H9 (cell line): Measurements from ENCODE around the gene PNO1. TPM values are rescaled to one million over a fixed set of nuclear protein-coding genes. Genes with fewer than 3 reads are reported as not detected.
A peak's percentile ranks its signal among the peaks of the same experiment; 100 is the strongest.

ENCODE experiments used
- DNase-seq: peaks from one replicate; pipeline ENCODE4 v3.0.0-alpha.2; 2017
- H2AFZ ChIP-seq: one replicate; pipeline ENCODE4 v1.6.1; 2013; ENCODE audit warnings: mild to moderate bottlenecking, low read length, control low read depth, moderate library complexity
- H2AK5ac ChIP-seq: 2 replicates; pipeline ENCODE4 v1.6.1; 2013; ENCODE audit warnings: low read length, control low read depth, mixed read lengths; ENCODE audit not compliant: insufficient read length
- H2BK120ac ChIP-seq: one replicate; pipeline ENCODE4 v1.6.1; 2013; ENCODE audit warnings: low read depth, mild to moderate bottlenecking, low read length, control low read depth, inconsistent platforms; ENCODE audit not compliant: poor library complexity, severe bottlenecking
- H2BK12ac ChIP-seq: 2 replicates; pipeline ENCODE4 v1.6.1; 2013; ENCODE audit warnings: low read length, control low read depth, mixed read lengths, low read depth; ENCODE audit not compliant: insufficient read length
- H2BK15ac ChIP-seq: 2 replicates; pipeline ENCODE4 v1.6.1; 2013; ENCODE audit warnings: low read depth, low read length, control low read depth
- H2BK20ac ChIP-seq: one replicate; pipeline ENCODE4 v1.6.1; 2013; ENCODE audit warnings: low read depth, mild to moderate bottlenecking, low read length, control low read depth, inconsistent platforms; ENCODE audit not compliant: poor library complexity, severe bottlenecking
- H2BK5ac ChIP-seq: 2 replicates; pipeline ENCODE4 v1.6.1; 2013; ENCODE audit warnings: low read length, control low read depth, mixed read lengths; ENCODE audit not compliant: insufficient read length
- H3K14ac ChIP-seq: 2 replicates; pipeline ENCODE4 v1.6.1; 2013; ENCODE audit warnings: low read length, control low read depth; ENCODE audit not compliant: insufficient read depth
- H3K18ac ChIP-seq: 2 replicates; pipeline ENCODE4 v1.6.1; 2013; ENCODE audit warnings: low read depth, mild to moderate bottlenecking, mixed read lengths, low read length, control low read depth; ENCODE audit not compliant: insufficient read length
- H3K23ac ChIP-seq: 2 replicates; pipeline ENCODE4 v1.6.1; 2013; ENCODE audit warnings: low read length, control low read depth, mixed read lengths, low read depth; ENCODE audit not compliant: insufficient read length
- H3K23me2 ChIP-seq: 2 replicates; pipeline ENCODE4 v1.6.1; 2013; ENCODE audit warnings: low read depth, mild to moderate bottlenecking, mixed read lengths, low read length, control low read depth; ENCODE audit not compliant: insufficient read length, poor library complexity, severe bottlenecking
- H3K27ac ChIP-seq: 2 replicates; pipeline ENCODE4 v1.5.1; 2013; ENCODE audit warnings: low read length, control low read depth, mixed read lengths, low read depth; ENCODE audit not compliant: insufficient read length
- H3K27me3 ChIP-seq: 2 replicates; pipeline ENCODE4 v1.6.1; 2013; ENCODE audit warnings: low read length, control low read depth, inconsistent platforms; ENCODE audit not compliant: insufficient read depth
- H3K4ac ChIP-seq: 2 replicates; pipeline ENCODE4 v1.6.1; 2013; ENCODE audit warnings: low read depth, mild to moderate bottlenecking, control low read depth, inconsistent platforms, low read length, moderate library complexity
- H3K4me1 ChIP-seq: 2 replicates; pipeline ENCODE4 v1.6.1; 2013; ENCODE audit warnings: low read length, control low read depth, inconsistent platforms; ENCODE audit not compliant: insufficient read depth
- H3K4me2 ChIP-seq: 2 replicates; pipeline ENCODE4 v1.6.1; 2013; ENCODE audit warnings: low read length, control low read depth, mixed read lengths; ENCODE audit not compliant: insufficient read length, insufficient read depth
- H3K56ac ChIP-seq: 2 replicates; pipeline ENCODE4 v1.6.1; 2013; ENCODE audit warnings: low read depth, mild to moderate bottlenecking, mixed read lengths, low read length, control low read depth; ENCODE audit not compliant: insufficient read length
- H3K79me1 ChIP-seq: 2 replicates; pipeline ENCODE4 v1.6.1; 2013; ENCODE audit warnings: low read depth, mild to moderate bottlenecking, moderate library complexity, low read length, control low read depth, inconsistent platforms; ENCODE audit not compliant: insufficient read depth, poor library complexity, severe bottlenecking
- H3K79me2 ChIP-seq: 2 replicates; pipeline ENCODE4 v1.6.1; 2013; ENCODE audit warnings: low read length, control low read depth, inconsistent platforms; ENCODE audit not compliant: insufficient read depth
- H3K9ac ChIP-seq: 2 replicates; pipeline ENCODE4 v1.6.1; 2013; ENCODE audit warnings: low read length, control low read depth, mixed read lengths; ENCODE audit not compliant: insufficient read length; ENCODE audit errors: extremely low read depth
- H3K9me3 ChIP-seq: one replicate; pipeline ENCODE4 v1.6.1; 2013; ENCODE audit warnings: low read depth, low read length, inconsistent platforms; ENCODE audit not compliant: control insufficient read depth
- H3T11ph ChIP-seq: one replicate; pipeline ENCODE4 v1.6.1; 2013; ENCODE audit warnings: mild to moderate bottlenecking, low read length, control low read depth, inconsistent platforms
- H4K20me1 ChIP-seq: one replicate; pipeline ENCODE4 v1.6.1; 2013; ENCODE audit not compliant: control insufficient read depth, insufficient read length, insufficient read depth
- H4K5ac ChIP-seq: 2 replicates; pipeline ENCODE4 v1.6.1; 2013; ENCODE audit warnings: low read depth, mild to moderate bottlenecking, mixed read lengths, low read length, control low read depth; ENCODE audit not compliant: insufficient read length
- H4K8ac ChIP-seq: replicated peaks from 2 replicates; pipeline ENCODE4 v1.6.1; 2013; ENCODE audit warnings: low read length, control low read depth, mixed read lengths, low read depth; ENCODE audit not compliant: insufficient read length
- H4K91ac ChIP-seq: 2 replicates; pipeline ENCODE4 v1.6.1; 2013; ENCODE audit warnings: low read depth, mild to moderate bottlenecking, moderate library complexity, mixed read lengths, low read length, control low read depth; ENCODE audit not compliant: insufficient read length
- H3K27ac Mint-ChIP-seq, 3 experiments: 2 replicates in 2 of 3; 3 replicates in 1 of 3; pipeline ENCODE4 v1.8.0; 2020 to 2021; ENCODE audit warnings: mixed read lengths in 3 of 3, mild to moderate bottlenecking in 1 of 3, moderate library complexity in 1 of 3
- H3K27me3 Mint-ChIP-seq: 2 replicates; pipeline ENCODE4 v1.8.0; 2021; ENCODE audit warnings: low read depth, mild to moderate bottlenecking, moderate library complexity, mixed read lengths
- H3K36me3 Mint-ChIP-seq, 3 experiments: 2 replicates in 2 of 3; 3 replicates in 1 of 3; pipeline ENCODE4 v1.8.0; 2020 to 2021; ENCODE audit warnings: low read depth in 3 of 3, mixed read lengths in 3 of 3; ENCODE audit not compliant: insufficient read depth in 1 of 3
- H3K4me1 Mint-ChIP-seq, 2 experiments: 2 replicates each; pipeline ENCODE4 v1.8.0; 2020; ENCODE audit warnings: mixed read lengths in 2 of 2
- H3K4me3 Mint-ChIP-seq, 2 experiments: 2 replicates in 1 of 2; 3 replicates in 1 of 2; pipeline ENCODE4 v1.8.0; 2020 to 2021; ENCODE audit warnings: mild to moderate bottlenecking in 2 of 2, mixed read lengths in 2 of 2, moderate library complexity in 1 of 2
- H3K9me3 Mint-ChIP-seq, 2 experiments: 2 replicates in 1 of 2; 3 replicates in 1 of 2; pipeline ENCODE4 v1.8.0; 2020; ENCODE audit warnings: mild to moderate bottlenecking in 2 of 2, mixed read lengths in 2 of 2, moderate library complexity in 1 of 2
- CTCF ChIP-seq: fragments of 200-600 bp; sonication (generic); conservative IDR thresholded peaks from 3 replicates; pipeline ENCODE4 v1.8.0; 2021; ENCODE audit warnings: antibody characterized with exemption, mild to moderate bottlenecking
- WGBS: extraction: QIAGEN DNeasy Blood & Tissue Kit; methylation state at CpG from one replicate; pipeline ENCODE4 v1.1.7; 2013; ENCODE audit warnings: missing lambda C conversion rate, low lambda C conversion rate, mixed read lengths; ENCODE audit not compliant: insufficient read length; ENCODE audit errors: extremely low coverage; 5-methylcytosine and 5-hydroxymethylcytosine counted together
- total RNA-seq: library from RNA; stranded (reverse); gene quantifications from 2 replicates; pipeline ENCODE4 v1.2.1, GENCODE V29; 2021

Gene PNO1
- total RNA-seq, 1 experiment from 2014 or later: 46.5 TPM

- H3K4me1 Mint-ChIP-seq: peaks cover 14 to 21% of the 10 kb centered on the region in 2 experiments
- H3K4me2 ChIP-seq: no peak overlapping the region
- no peaks in the 10 kb centered on the region for H4K20me1 ChIP-seq
- H3T11ph ChIP-seq: no peak overlapping the region
- no peaks in the 10 kb centered on the region for H3K23me2 ChIP-seq
- no peaks in the 10 kb centered on the region; a peak in 1 of 5 replicates for H3K9me3 Mint-ChIP-seq
- H3K27ac ChIP-seq: no peak overlapping the region
- H3K23ac ChIP-seq: no peak overlapping the region
- no peak overlapping the region for H4K8ac ChIP-seq
- peaks cover 32% of the 10 kb centered on the region; the same call in 1 of the 2 replicates for H3K79me2 ChIP-seq
- H3K27me3 ChIP-seq: no peaks in the 10 kb centered on the region
- H3K18ac ChIP-seq: no peak overlapping the region
- H3K79me1 ChIP-seq: peaks cover 10% of the 10 kb centered on the region
- H3K27me3 Mint-ChIP-seq: no peaks in the 10 kb centered on the region
- no peak overlapping the region for H2BK20ac ChIP-seq
- no peak overlapping the region for H2BK12ac ChIP-seq
- peaks cover 3 to 17% (median 9%) of the 10 kb centered on the region in 3 experiments for H3K36me3 Mint-ChIP-seq
- no peak overlapping the region for H3K56ac ChIP-seq
- H3K14ac ChIP-seq: no peak overlapping the region
- H3K9ac ChIP-seq: no peak overlapping the region
- H3K4me1 ChIP-seq: no peaks in the 10 kb centered on the region
- H2AK5ac ChIP-seq: no peak overlapping the region
- no peak overlapping the region for H4K5ac ChIP-seq
- no peak overlapping the region for H3K4ac ChIP-seq
- DNase-seq: no peak
- WGBS: no CpG with 5 or more reads among the region's 2 CpGs
- H2AFZ ChIP-seq: no peak overlapping the region
- TF ChIP-seq CTCF: no peak
- no peak overlapping the region for H2BK15ac ChIP-seq
- peak overlapping the region in 1 of 3 experiments; percentile 37; a peak in 1 of 7 replicates for H3K27ac Mint-ChIP-seq
- H2BK5ac ChIP-seq: no peak overlapping the region
- no peaks in the 10 kb centered on the region for H3K9me3 ChIP-seq
- no peak overlapping the region for H2BK120ac ChIP-seq
- no peak overlapping the region for H3K4me3 Mint-ChIP-seq
- H4K91ac ChIP-seq: no peak overlapping the region
Observed at GRCh38 chr2:68216454-68217310, 59.0 kb downstream of the PNO1 start.
